ENCODE results near the gene UGCG. TPM values are rescaled to one million over a fixed set of nuclear protein-coding genes. Genes with fewer than 3 reads are reported as not detected.
A peak's percentile ranks its signal among the peaks of the same experiment; 100 is the strongest.

UGCG gene
- total RNA-seq, 1 experiment from 2014 or later: 23.3 TPM

- Histone ChIP-seq H3K56ac (ENCODE audit: insufficient read length, low read depth, low read length) (no peak overlapping the region), H3K79me1 (ENCODE audit: insufficient read depth, low read depth, low read length, poor library complexity, severe bottlenecking) (peaks cover 16% of the 10 kb centered on the region), H4K8ac (replicated peaks; ENCODE audit: insufficient read length, low read depth, low read length) (no peak overlapping the region), H2AFZ (ENCODE audit: low read length) (no peak overlapping the region), H2BK15ac (ENCODE audit: low read depth, low read length) (no peak overlapping the region), H4K5ac (ENCODE audit: insufficient read length, low read depth, low read length) (no peak overlapping the region), H3K14ac (ENCODE audit: insufficient read depth, low read length) (no peak overlapping the region), H3K4me1 (ENCODE audit: insufficient read depth, low read length) (no peaks in the 10 kb centered on the region; the same call in 1 of the 2 replicates), H4K91ac (ENCODE audit: insufficient read length, low read depth, low read length) (no peak overlapping the region), H4K20me1 (ENCODE audit: control insufficient read depth, insufficient read depth, insufficient read length) (peaks cover 3% of the 10 kb centered on the region), H3K23ac (ENCODE audit: insufficient read length, low read depth, low read length) (no peak overlapping the region), H3K27me3 (ENCODE audit: insufficient read depth, low read length) (no peaks in the 10 kb centered on the region), H3K4ac (ENCODE audit: low read depth, low read length) (no peak overlapping the region), H2AK5ac (ENCODE audit: insufficient read length, low read length) (no peak overlapping the region), H3T11ph (ENCODE audit: low read length) (no peak overlapping the region), H2BK5ac (ENCODE audit: insufficient read length, low read length) (no peak overlapping the region), H2BK20ac (ENCODE audit: low read depth, low read length, poor library complexity, severe bottlenecking) (no peak overlapping the region), H3K18ac (ENCODE audit: insufficient read length, low read depth, low read length) (no peak overlapping the region), H3K9me3 (ENCODE audit: control insufficient read depth, low read depth, low read length) (no peaks in the 10 kb centered on the region), H3K79me2 (ENCODE audit: insufficient read depth, low read length) (peaks cover 46% of the 10 kb centered on the region; the same call in 1 of the 2 replicates), H3K9ac (ENCODE audit: extremely low read depth, insufficient read length, low read length) (no peak overlapping the region), H3K27ac (ENCODE audit: insufficient read length, low read depth, low read length) (no peak overlapping the region), H3K23me2 (ENCODE audit: insufficient read length, low read depth, low read length, poor library complexity, severe bottlenecking) (no peaks in the 10 kb centered on the region), H2BK120ac (ENCODE audit: low read depth, low read length, poor library complexity, severe bottlenecking) (no peak overlapping the region), H2BK12ac (ENCODE audit: insufficient read length, low read depth, low read length) (no peak overlapping the region), H3K4me2 (ENCODE audit: insufficient read depth, insufficient read length, low read length) (no peak overlapping the region)
- Mint-ChIP-seq H3K27ac (peak overlapping the region in 2 of 3 experiments; percentile 12 to 35; a peak in 3 of 7 replicates), H3K4me1 (peaks cover 6 to 10% of the 10 kb centered on the region in 2 experiments), H3K36me3 (ENCODE audit: insufficient read depth in 1 of 3, low read depth in 3 of 3) (peaks cover 0 to 7% (median 4%) of the 10 kb centered on the region in 3 experiments; a peak in 4 of 7 replicates), H3K4me3 (no peak overlapping the region), H3K9me3 (no peaks in the 10 kb centered on the region), H3K27me3 (ENCODE audit: low read depth) (no peaks in the 10 kb centered on the region)
- no CpG with 5 or more reads among the region's 5 CpGs for WGBS (ENCODE audit: extremely low coverage, insufficient read length, low lambda C conversion rate)
- no peak for TF ChIP-seq CTCF (conservative IDR thresholded peaks at IDR 0.05)
- no peak for DNase-seq
Measured at GRCh38 chr9:111904891-111905291, 8.3 kb downstream of the UGCG start.

Measured in H9 (cell line).